ENCODE measurements around the gene SYNE1.

GRCh38 chr6:152166497-152166896 lies 470.7 kb downstream of the SYNE1 start:
- TF ChIP-seq CTCF (IDR thresholded peaks at IDR 0.05; ENCODE audit: control extremely low read depth in 1 of 3, insufficient read depth in 1 of 3, low read depth in 1 of 3, low read length in 3 of 3) = no peak
- TF ChIP-seq YY1 (IDR thresholded peaks at IDR 0.05; ENCODE audit: low read depth, low read length) = no peak
- TF ChIP-seq BCL11A (IDR thresholded peaks at IDR 0.05; ENCODE audit: low read depth in 2 of 2, low read length in 2 of 2) = no peak
- no peak for TF ChIP-seq CHD1 (IDR thresholded peaks at IDR 0.05; ENCODE audit: low read depth, low read length)
- TF ChIP-seq JUND (IDR thresholded peaks at IDR 0.05; ENCODE audit: low read length) = no peak
- no peak for TF ChIP-seq POLR2AphosphoS5 (IDR thresholded peaks at IDR 0.05; ENCODE audit: low read depth, low read length)
- TF ChIP-seq MAX (IDR thresholded peaks at IDR 0.05) = no peak
- TF ChIP-seq NRF1 (IDR thresholded peaks at IDR 0.05; ENCODE audit: low read depth, low read length) = no peak
- TF ChIP-seq EZH2 (IDR thresholded peaks at IDR 0.05; ENCODE audit: low read depth, low read length, severe bottlenecking) = no peak
- no peak for TF ChIP-seq CREB1 (IDR thresholded peaks at IDR 0.05)
- TF ChIP-seq TCF12 (IDR thresholded peaks at IDR 0.05; ENCODE audit: low read depth, low read length) = no peak
- TF ChIP-seq EGR1 (IDR thresholded peaks at IDR 0.05; ENCODE audit: borderline replicate concordance, low read depth, low read length) = no peak
- TF ChIP-seq POLR2A (IDR thresholded peaks at IDR 0.05; ENCODE audit: control extremely low read depth in 1 of 2, low read depth in 2 of 2, low read length in 2 of 2) = no peak

All from H1 (cell line).